ENCODE results near the gene NSL1. TPM values are rescaled to one million over a fixed set of nuclear protein-coding genes. Genes with fewer than 3 reads are reported as not detected.

The NSL1 gene
- total RNA-seq, 1 donor from 2014 or later = 77.6 TPM

DNA sequence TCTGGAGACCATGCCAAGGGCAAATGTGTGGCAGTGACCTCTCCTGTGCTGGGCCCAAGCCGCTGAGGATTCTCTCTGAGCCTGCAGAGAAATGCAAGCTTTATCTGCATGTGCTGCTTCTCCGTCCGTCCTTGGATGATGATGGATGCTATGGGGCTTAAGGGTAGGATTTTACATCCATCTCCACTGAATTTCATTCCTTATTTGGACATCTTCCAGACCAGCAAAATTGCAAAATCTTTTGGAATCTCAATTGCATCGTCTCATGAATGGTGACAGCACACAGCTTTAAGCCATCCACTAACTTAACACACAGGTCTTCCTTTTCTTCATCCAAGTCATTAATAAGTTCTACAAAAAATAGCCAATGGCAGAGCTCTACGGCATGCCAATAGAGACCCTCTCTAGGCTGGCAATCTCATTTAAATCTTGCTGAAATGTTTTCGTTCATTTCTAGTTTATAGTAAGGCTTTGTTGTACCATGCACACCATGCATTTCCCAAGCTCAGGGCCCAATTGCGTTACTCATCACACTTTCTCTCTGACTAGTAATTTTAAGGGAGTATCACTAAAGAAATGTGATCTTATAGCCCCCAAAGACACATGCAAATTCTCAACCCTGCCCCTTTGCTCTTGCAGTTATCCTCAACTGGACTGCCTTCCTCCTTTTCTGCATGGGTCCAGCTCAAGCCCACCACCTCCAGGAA lies 103.1 kb downstream of the NSL1 start:
- Histone ChIP-seq H3K9ac (no peak overlapping the region), H3K27ac (no peak overlapping the region), H3K27me3 (peaks cover 9% of the 10 kb centered on the region), H2AFZ (replicated peaks) (no peak overlapping the region), H3F3A (ENCODE audit: low read depth) (no peaks in the 10 kb centered on the region), H3K4me2 (no peak overlapping the region), H3K79me2 (ENCODE audit: low read depth) (no peaks in the 10 kb centered on the region), H3K36me3 (no peaks in the 10 kb centered on the region), H3K4me3 (no peak overlapping the region), H4K20me1 (ENCODE audit: low read depth) (no peaks in the 10 kb centered on the region), H3K4me1 (no peaks in the 10 kb centered on the region), H3K9me3 (ENCODE audit: low read depth) (no peaks in the 10 kb centered on the region)
- Mint-ChIP-seq H3K9me3 (no peaks in the 10 kb centered on the region), H3K4me3 (no peak overlapping the region), H3K27me3 (ENCODE audit: insufficient read depth, low read depth) (peaks cover 8% of the 10 kb centered on the region), H3K27ac (no peak overlapping the region), H3K36me3 (no peaks in the 10 kb centered on the region), H3K4me1 (no peaks in the 10 kb centered on the region)
- no peak for DNase-seq (ENCODE audit: low spot score)
- TF ChIP-seq EZH2phosphoT487 (IDR thresholded peaks at IDR 0.05) (no peak), EZH2 (IDR thresholded peaks at IDR 0.05) (no peak), CTCF (IDR thresholded peaks at IDR 0.05) (no peak)

- H3K9ac ChIP-seq = no peak overlapping the region
- no peak for TF ChIP-seq EZH2 (IDR thresholded peaks at IDR 0.05)
- TF ChIP-seq EZH2phosphoT487 (IDR thresholded peaks at IDR 0.05) = no peak
- no peak for TF ChIP-seq CTCF (IDR thresholded peaks at IDR 0.05)
- H3K4me1 Mint-ChIP-seq = no peaks in the 10 kb centered on the region
- no peaks in the 10 kb centered on the region for H3K4me1 ChIP-seq
- no peak overlapping the region for H3K27ac ChIP-seq
- no peak for DNase-seq (ENCODE audit: low spot score)
- no peaks in the 10 kb centered on the region for H3F3A ChIP-seq (ENCODE audit: low read depth)
- H3K9me3 ChIP-seq (ENCODE audit: low read depth) = no peaks in the 10 kb centered on the region
- H3K27ac Mint-ChIP-seq = no peak overlapping the region
- H2AFZ ChIP-seq (replicated peaks) = no peak overlapping the region
- H4K20me1 ChIP-seq (ENCODE audit: low read depth) = no peaks in the 10 kb centered on the region
- no peaks in the 10 kb centered on the region for H3K36me3 ChIP-seq
- no peak overlapping the region for H3K4me3 ChIP-seq
- H3K36me3 Mint-ChIP-seq = no peaks in the 10 kb centered on the region
- no peaks in the 10 kb centered on the region for H3K9me3 Mint-ChIP-seq
- H3K4me2 ChIP-seq = no peak overlapping the region
- peaks cover 9% of the 10 kb centered on the region for H3K27me3 ChIP-seq
- H3K4me3 Mint-ChIP-seq = no peak overlapping the region
- no peaks in the 10 kb centered on the region for H3K79me2 ChIP-seq (ENCODE audit: low read depth)
- H3K27me3 Mint-ChIP-seq (ENCODE audit: insufficient read depth, low read depth) = peaks cover 8% of the 10 kb centered on the region
These were observed 103.8 kb downstream of the NSL1 start for GRCh38 chr1:212687811-212688210.

GRCh38 chr1:212686591-212686990 lies 105.0 kb downstream of the NSL1 start:
- no peak for DNase-seq (ENCODE audit: low spot score)
- peaks cover 9% of the 10 kb centered on the region for H3K27me3 ChIP-seq
- no peaks in the 10 kb centered on the region for H3K9me3 Mint-ChIP-seq
- H3K36me3 ChIP-seq = no peaks in the 10 kb centered on the region
- no peaks in the 10 kb centered on the region for H3K36me3 Mint-ChIP-seq
- TF ChIP-seq CTCF (IDR thresholded peaks at IDR 0.05) = no peak
- TF ChIP-seq EZH2 (IDR thresholded peaks at IDR 0.05) = no peak
- no peak for TF ChIP-seq EZH2phosphoT487 (IDR thresholded peaks at IDR 0.05)
- no peak overlapping the region for H3K27ac Mint-ChIP-seq
- H3K27me3 Mint-ChIP-seq (ENCODE audit: insufficient read depth, low read depth) = peaks cover 8% of the 10 kb centered on the region
- H2AFZ ChIP-seq (replicated peaks) = no peak overlapping the region
- H3K27ac ChIP-seq = no peak overlapping the region
- no peaks in the 10 kb centered on the region for H3K79me2 ChIP-seq (ENCODE audit: low read depth)
- no peak overlapping the region for H3K4me2 ChIP-seq
- H3K9ac ChIP-seq = no peak overlapping the region
- H3K4me1 ChIP-seq = no peaks in the 10 kb centered on the region
- no peaks in the 10 kb centered on the region for H3F3A ChIP-seq (ENCODE audit: low read depth)
- H3K4me1 Mint-ChIP-seq = no peaks in the 10 kb centered on the region
- H3K9me3 ChIP-seq (ENCODE audit: low read depth) = no peaks in the 10 kb centered on the region
- no peaks in the 10 kb centered on the region for H4K20me1 ChIP-seq (ENCODE audit: low read depth)
- no peak overlapping the region for H3K4me3 ChIP-seq
- no peak overlapping the region for H3K4me3 Mint-ChIP-seq
